Measurements from ENCODE around the gene PRKCI.

The PRKCI gene

GRCh38 chr3:170350515-170351413 is 128.5 kb downstream of the PRKCI start:
- H3K4me3 Mint-ChIP-seq, result no peak overlapping the region
- DNase-seq (no peak), ATAC-seq (replicated peaks) (no peak)
- H3K4me1 Mint-ChIP-seq (ENCODE audit: low read depth in 2 of 2), result peaks cover 2 to 4% of the 10 kb centered on the region in 2 donors
- H3K36me3 Mint-ChIP-seq (ENCODE audit: insufficient read depth), result peaks cover 4% of the 10 kb centered on the region
- H3K9me3 Mint-ChIP-seq, result no peaks in the 10 kb centered on the region
- no peak overlapping the region for H3K27ac Mint-ChIP-seq
- H3K27me3 Mint-ChIP-seq, result no peaks in the 10 kb centered on the region

GRCh38 chr3:170352936-170353335 is 130.7 kb downstream of the PRKCI start:
- Mint-ChIP-seq H3K9me3 (no peaks in the 10 kb centered on the region), H3K27ac (no peak overlapping the region), H3K36me3 (ENCODE audit: insufficient read depth) (peaks cover 23% of the 10 kb centered on the region), H3K4me3 (no peak overlapping the region), H3K27me3 (no peaks in the 10 kb centered on the region), H3K4me1 (ENCODE audit: low read depth in 2 of 2) (peaks cover 6 to 11% of the 10 kb centered on the region in 2 donors)
- DNase-seq (peak in 1 of 3 experiments; percentile 12), ATAC-seq (replicated peaks) (peak; percentile 3)

- no peak overlapping the region for H3K4me3 Mint-ChIP-seq
- DNase-seq, result no peak
- no peak for ATAC-seq (replicated peaks)
- peaks cover 9 to 16% of the 10 kb centered on the region in 2 donors for H3K4me1 Mint-ChIP-seq (ENCODE audit: low read depth in 2 of 2)
- peaks cover 27% of the 10 kb centered on the region for H3K36me3 Mint-ChIP-seq (ENCODE audit: insufficient read depth)
- H3K27ac Mint-ChIP-seq, result no peak overlapping the region
- no peaks in the 10 kb centered on the region for H3K27me3 Mint-ChIP-seq
- no peaks in the 10 kb centered on the region for H3K9me3 Mint-ChIP-seq
Measured at GRCh38 chr3:170353485-170353884, 131.3 kb downstream of the PRKCI start.

- Mint-ChIP-seq H3K4me3 (no peak overlapping the region), H3K36me3 (ENCODE audit: insufficient read depth) (peaks cover 39% of the 10 kb centered on the region), H3K9me3 (no peaks in the 10 kb centered on the region), H3K27ac (peak overlapping the region in 1 of 2 donors; percentile 97), H3K4me1 (ENCODE audit: low read depth in 2 of 2) (peaks cover 13 to 22% of the 10 kb centered on the region in 2 donors), H3K27me3 (no peaks in the 10 kb centered on the region)
- ATAC-seq (replicated peaks) (no peak), DNase-seq (no peak)
Measured at GRCh38 chr3:170354760-170355159, 132.5 kb downstream of the PRKCI start.

Data from effector memory CD8-positive, alpha-beta T cell (primary cell).